ENCODE results near the gene ZNF717.
"Not testable (repeated sequence)": the region's sequence is repeated elsewhere in the genome, so short reads cannot be mapped to it uniquely, and the experiment has no call there.

DNA sequence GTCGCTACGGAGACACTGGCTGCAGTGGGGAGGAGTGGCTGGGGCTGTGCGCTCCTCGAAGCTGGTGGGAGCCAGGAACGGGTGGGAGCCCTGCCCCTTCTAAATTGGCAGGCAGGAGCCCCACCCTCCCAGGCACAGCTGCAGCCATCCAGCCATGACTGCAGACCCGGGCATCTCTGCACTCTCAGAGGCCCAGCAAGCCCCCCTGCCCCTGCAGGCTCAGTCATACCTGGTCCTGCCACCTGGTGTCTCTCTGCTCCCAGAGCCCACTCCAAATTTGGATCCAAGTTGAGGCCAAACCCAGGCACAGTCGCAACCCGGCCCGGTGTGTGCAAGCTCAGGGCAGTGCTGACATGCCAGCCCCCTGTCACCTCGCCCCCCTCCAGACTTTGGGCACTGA, 13.7 kb downstream of the ZNF717 start:
- TF ChIP-seq, protein P1, sequence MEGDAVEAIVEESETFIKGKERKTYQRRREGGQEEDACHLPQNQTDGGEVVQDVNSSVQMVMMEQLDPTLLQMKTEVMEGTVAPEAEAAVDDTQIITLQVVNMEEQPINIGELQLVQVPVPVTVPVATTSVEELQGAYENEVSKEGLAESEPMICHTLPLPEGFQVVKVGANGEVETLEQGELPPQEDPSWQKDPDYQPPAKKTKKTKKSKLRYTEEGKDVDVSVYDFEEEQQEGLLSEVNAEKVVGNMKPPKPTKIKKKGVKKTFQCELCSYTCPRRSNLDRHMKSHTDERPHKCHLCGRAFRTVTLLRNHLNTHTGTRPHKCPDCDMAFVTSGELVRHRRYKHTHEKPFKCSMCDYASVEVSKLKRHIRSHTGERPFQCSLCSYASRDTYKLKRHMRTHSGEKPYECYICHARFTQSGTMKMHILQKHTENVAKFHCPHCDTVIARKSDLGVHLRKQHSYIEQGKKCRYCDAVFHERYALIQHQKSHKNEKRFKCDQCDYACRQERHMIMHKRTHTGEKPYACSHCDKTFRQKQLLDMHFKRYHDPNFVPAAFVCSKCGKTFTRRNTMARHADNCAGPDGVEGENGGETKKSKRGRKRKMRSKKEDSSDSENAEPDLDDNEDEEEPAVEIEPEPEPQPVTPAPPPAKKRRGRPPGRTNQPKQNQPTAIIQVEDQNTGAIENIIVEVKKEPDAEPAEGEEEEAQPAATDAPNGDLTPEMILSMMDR (IDR thresholded peaks at IDR 0.05; ENCODE audit: low read length): not testable (repeated sequence)
- not testable (repeated sequence) for TF ChIP-seq EZH2 (optimal IDR thresholded peaks at IDR 0.05; ENCODE audit: low read depth, low read length); EZH2phosphoT487 (IDR thresholded peaks at IDR 0.05; ENCODE audit: low read length)

All from MM.1S (cell line).